HEK293 (cell line): ENCODE measurements around the gene MAPK11.

Experiments used
- CTCF ChIA-PET: fragments of 350-600 bp; formaldehyde crosslinking; extraction: SDS; loops from one replicate; lab custom pipeline; 2021; ENCODE audit warnings: antibody characterized with exemption; lab: Yijun Ruan, JAX
- POLR2A ChIA-PET: fragments of 300-600 bp; formaldehyde crosslinking; extraction: SDS; loops from one replicate; lab custom pipeline; 2020; ENCODE audit warnings: antibody characterized with exemption, inconsistent platforms; lab: Yijun Ruan, JAX
- H3K27ac ChIP-seq: fragments of 200-500 bp; sonication (Bioruptor generic); 2 replicates; pipeline ENCODE4 v1.5.1; 2014; ENCODE audit warnings: low read depth, low read length, control low read depth, inconsistent platforms; ENCODE audit errors: extremely low read depth
- H3K36me3 ChIP-seq, 2 experiments: fragments of 200-500 bp in 1 of 2; sonication (Bioruptor generic) in 1 of 2; 1 replicate in 1 of 2; 2 replicates in 1 of 2; pipeline ENCODE4 v1.5.1; 2014 to 2017; ENCODE audit warnings: inconsistent platforms in 2 of 2, low read length in 2 of 2; ENCODE audit not compliant: control insufficient read depth in 2 of 2, insufficient read depth in 1 of 2
- H3K4me1 ChIP-seq: fragments of 200-500 bp; sonication (Bioruptor generic); 2 replicates; pipeline ENCODE4 v1.5.1; 2014; ENCODE audit warnings: mild to moderate bottlenecking, low read length, inconsistent platforms; ENCODE audit not compliant: control insufficient read depth, insufficient read depth
- H3K4me3 ChIP-seq: 2 replicates; pipeline ENCODE4 v1.5.1; 2011; ENCODE audit warnings: low read depth, mild to moderate bottlenecking, control low read depth, low read length, moderate library complexity
- H3K9me3 ChIP-seq: fragments of 200-500 bp; sonication (Bioruptor generic); 2 replicates; pipeline ENCODE4 v1.5.1; 2014; ENCODE audit warnings: low read depth, low read length, inconsistent platforms; ENCODE audit not compliant: control insufficient read depth, insufficient read depth
- EGR2 ChIP-seq: fragments of 450-650 bp; formaldehyde crosslinking; IDR thresholded peaks from 2 replicates; pipeline ENCODE4 v1.5.1; 2016; ENCODE audit warnings: low read depth, missing biosample characterization, missing genetic modification characterization
- GLIS2 ChIP-seq: fragments of 450-650 bp; formaldehyde crosslinking; IDR thresholded peaks from 2 replicates; pipeline ENCODE4 v1.5.1; 2016; ENCODE audit warnings: missing biosample characterization, missing genetic modification characterization
- KLF10 ChIP-seq: fragments of 450-650 bp; IDR thresholded peaks from 2 replicates; pipeline ENCODE4 v1.5.1; 2018; ENCODE audit warnings: missing biosample characterization, mild to moderate bottlenecking, missing genetic modification characterization
- KLF9 ChIP-seq: fragments of 450-650 bp; formaldehyde crosslinking; IDR thresholded peaks from 2 replicates; pipeline ENCODE4 v1.5.1; 2016; ENCODE audit warnings: missing biosample characterization, missing genetic modification characterization, low read depth
- SCRT2 ChIP-seq: fragments of 450-650 bp; formaldehyde crosslinking; IDR thresholded peaks from 2 replicates; pipeline ENCODE4 v1.5.1; 2016; ENCODE audit warnings: missing biosample characterization, missing genetic modification characterization
- SP7 ChIP-seq: fragments of 450-650 bp; formaldehyde crosslinking; IDR thresholded peaks from 2 replicates; pipeline ENCODE4 v1.5.1; 2016; ENCODE audit warnings: missing biosample characterization, missing genetic modification characterization
- TCF7L2 ChIP-seq: IDR thresholded peaks from 2 replicates; pipeline ENCODE4 v1.6.1; 2011; ENCODE audit warnings: low read depth, mild to moderate bottlenecking, inconsistent platforms, low read length, moderate library complexity, borderline replicate concordance
- ZBTB17 ChIP-seq: fragments of 450-650 bp; formaldehyde crosslinking; IDR thresholded peaks from 2 replicates; pipeline ENCODE4 v1.5.1; 2016; ENCODE audit warnings: missing biosample characterization, missing genetic modification characterization
- ZBTB7A ChIP-seq: fragments of 450-650 bp; formaldehyde crosslinking; IDR thresholded peaks from 2 replicates; pipeline ENCODE4 v1.5.1; 2016; ENCODE audit warnings: low read depth, missing biosample characterization, missing genetic modification characterization
- ZFHX2 ChIP-seq: fragments of 450-650 bp; formaldehyde crosslinking; conservative IDR thresholded peaks from 2 replicates; pipeline ENCODE4 v1.5.1; 2016; ENCODE audit warnings: missing biosample characterization, missing genetic modification characterization
- ZFP41 ChIP-seq: fragments of 450-650 bp; formaldehyde crosslinking; IDR thresholded peaks from 2 replicates; pipeline ENCODE4 v1.5.1; 2016; ENCODE audit warnings: missing biosample characterization, missing genetic modification characterization, borderline replicate concordance
- ZNF174 ChIP-seq: fragments of 450-650 bp; formaldehyde crosslinking; IDR thresholded peaks from 2 replicates; pipeline ENCODE4 v1.5.0; 2017; ENCODE audit warnings: missing biosample characterization, mild to moderate bottlenecking, missing genetic modification characterization
- ZNF221 ChIP-seq: fragments of 450-650 bp; formaldehyde crosslinking; IDR thresholded peaks from 2 replicates; pipeline ENCODE4 v1.5.1; 2017; ENCODE audit warnings: missing biosample characterization, missing genetic modification characterization, borderline replicate concordance
- ZNF341 ChIP-seq: fragments of 450-650 bp; formaldehyde crosslinking; IDR thresholded peaks from 2 replicates; pipeline ENCODE4; 2016; ENCODE audit warnings: low read depth, missing biosample characterization, missing genetic modification characterization
- ZNF571 ChIP-seq: fragments of 450-650 bp; formaldehyde crosslinking; IDR thresholded peaks from 2 replicates; pipeline ENCODE4 v1.5.0; 2017; ENCODE audit warnings: missing biosample characterization, missing genetic modification characterization
- ZNF626 ChIP-seq: fragments of 450-650 bp; sonication (Bioruptor Pico); formaldehyde crosslinking; IDR thresholded peaks from 2 replicates; pipeline ENCODE4 v1.5.1; 2018; ENCODE audit warnings: missing biosample characterization, missing genetic modification characterization, inconsistent platforms
- ZNF654 ChIP-seq: fragments of 450-650 bp; formaldehyde crosslinking; IDR thresholded peaks from 2 replicates; pipeline ENCODE4 v1.5.1; 2016; ENCODE audit warnings: low read depth, missing biosample characterization, missing genetic modification characterization
- ZNF785 ChIP-seq: fragments of 450-650 bp; formaldehyde crosslinking; IDR thresholded peaks from 2 replicates; pipeline ENCODE4 v1.5.1; 2016; ENCODE audit warnings: missing biosample characterization, missing genetic modification characterization
- ZNF792 ChIP-seq: fragments of 450-650 bp; formaldehyde crosslinking; IDR thresholded peaks from 2 replicates; pipeline ENCODE4 v1.5.1; 2016; ENCODE audit warnings: missing biosample characterization, missing genetic modification characterization
- ZNF830 ChIP-seq: fragments of 450-650 bp; IDR thresholded peaks from 2 replicates; pipeline ENCODE4 v1.5.0; 2018; ENCODE audit warnings: missing biosample characterization, missing genetic modification characterization, low read depth, mild to moderate bottlenecking, moderate library complexity
- ZSCAN23 ChIP-seq: fragments of 450-650 bp; formaldehyde crosslinking; IDR thresholded peaks from 2 replicates; pipeline ENCODE4 v1.5.1; 2016; ENCODE audit warnings: missing biosample characterization, missing genetic modification characterization
- TF ChIP-seq, protein P1 (sequence below): fragments of 450-650 bp; formaldehyde crosslinking; IDR thresholded peaks from 2 replicates; pipeline ENCODE4 v1.5.1; 2016; ENCODE audit warnings: missing biosample characterization, missing genetic modification characterization
- TF ChIP-seq, protein P2 (sequence below): fragments of 450-650 bp; formaldehyde crosslinking; IDR thresholded peaks from 2 replicates; pipeline ENCODE4 v1.5.1; 2016; ENCODE audit warnings: missing biosample characterization, missing genetic modification characterization
- TF ChIP-seq, protein P3 (sequence below): fragments of 450-650 bp; formaldehyde crosslinking; IDR thresholded peaks from 2 replicates; pipeline ENCODE4 v1.5.1; 2016; ENCODE audit warnings: missing biosample characterization, missing genetic modification characterization

MAPK11 gene

DNA sequence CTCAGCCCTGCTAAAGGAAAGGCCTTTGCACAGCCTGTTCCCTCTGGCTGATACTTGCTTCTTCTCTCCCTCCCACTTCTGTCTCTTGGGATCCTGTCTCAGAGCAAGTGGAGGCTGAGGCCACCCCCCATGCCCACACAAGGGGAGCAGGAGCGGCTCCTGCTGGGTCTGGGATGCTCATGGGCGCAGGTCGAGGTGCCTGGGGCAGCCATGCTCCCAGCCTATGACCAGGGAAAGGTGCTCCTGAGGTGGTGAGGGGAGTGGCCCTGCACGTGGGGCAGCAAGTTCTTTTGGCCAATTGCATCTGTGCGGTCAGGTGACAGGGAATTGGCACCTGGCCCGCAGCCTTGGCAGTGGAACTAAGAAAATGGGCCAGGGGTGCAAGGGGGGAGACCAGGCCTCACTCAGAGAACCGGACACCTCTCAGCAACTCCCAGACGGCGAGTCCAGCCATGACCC is 1.5 kb downstream of the MAPK11 start:
- Histone ChIP-seq H3K27ac (no peak overlapping the region), H3K36me3 (no peaks in the 10 kb centered on the region), H3K4me1 (peaks cover 14% of the 10 kb centered on the region), H3K9me3 (no peaks in the 10 kb centered on the region), H3K4me3 (no peak overlapping the region)
- TF ChIP-seq ZNF830 (tag by site-specific recombination) (no peak), ZFP41 (tag by site-specific recombination) (no peak), ZFHX2 (tag by site-specific recombination) (peak; percentile 30), ZNF174 (tag by site-specific recombination) (no peak), SP7 (no peak), ZNF341 (tag by site-specific recombination) (peak; percentile 97), TCF7L2 (no peak), ZNF571 (tag by site-specific recombination) (no peak), ZNF654 (tag by site-specific recombination) (no peak), KLF9 (tag by site-specific recombination) (0 out of 2 replicates have a peak, but pooled peaks have one; percentile 11), ZSCAN23 (tag by site-specific recombination) (no peak), KLF10 (tag by site-specific recombination) (no peak), ZNF626 (no peak), ZNF792 (tag by site-specific recombination) (no peak), SCRT2 (tag by site-specific recombination) (no peak), EGR2 (tag by site-specific recombination) (peak; percentile 26; the same call in 1 of the 2 replicates), GLIS2 (no peak), ZBTB7A (tag by site-specific recombination) (0 out of 2 replicates have a peak, but pooled peaks have one; percentile 29), ZBTB17 (tag by site-specific recombination) (peak; percentile 70), ZNF785 (tag by site-specific recombination) (no peak), ZNF221 (tag by site-specific recombination) (no peak)
- TF ChIP-seq, protein P1, sequence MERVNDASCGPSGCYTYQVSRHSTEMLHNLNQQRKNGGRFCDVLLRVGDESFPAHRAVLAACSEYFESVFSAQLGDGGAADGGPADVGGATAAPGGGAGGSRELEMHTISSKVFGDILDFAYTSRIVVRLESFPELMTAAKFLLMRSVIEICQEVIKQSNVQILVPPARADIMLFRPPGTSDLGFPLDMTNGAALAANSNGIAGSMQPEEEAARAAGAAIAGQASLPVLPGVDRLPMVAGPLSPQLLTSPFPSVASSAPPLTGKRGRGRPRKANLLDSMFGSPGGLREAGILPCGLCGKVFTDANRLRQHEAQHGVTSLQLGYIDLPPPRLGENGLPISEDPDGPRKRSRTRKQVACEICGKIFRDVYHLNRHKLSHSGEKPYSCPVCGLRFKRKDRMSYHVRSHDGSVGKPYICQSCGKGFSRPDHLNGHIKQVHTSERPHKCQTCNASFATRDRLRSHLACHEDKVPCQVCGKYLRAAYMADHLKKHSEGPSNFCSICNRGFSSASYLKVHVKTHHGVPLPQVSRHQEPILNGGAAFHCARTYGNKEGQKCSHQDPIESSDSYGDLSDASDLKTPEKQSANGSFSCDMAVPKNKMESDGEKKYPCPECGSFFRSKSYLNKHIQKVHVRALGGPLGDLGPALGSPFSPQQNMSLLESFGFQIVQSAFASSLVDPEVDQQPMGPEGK (tag by site-specific recombination) = no peak
- TF ChIP-seq, protein P2, sequence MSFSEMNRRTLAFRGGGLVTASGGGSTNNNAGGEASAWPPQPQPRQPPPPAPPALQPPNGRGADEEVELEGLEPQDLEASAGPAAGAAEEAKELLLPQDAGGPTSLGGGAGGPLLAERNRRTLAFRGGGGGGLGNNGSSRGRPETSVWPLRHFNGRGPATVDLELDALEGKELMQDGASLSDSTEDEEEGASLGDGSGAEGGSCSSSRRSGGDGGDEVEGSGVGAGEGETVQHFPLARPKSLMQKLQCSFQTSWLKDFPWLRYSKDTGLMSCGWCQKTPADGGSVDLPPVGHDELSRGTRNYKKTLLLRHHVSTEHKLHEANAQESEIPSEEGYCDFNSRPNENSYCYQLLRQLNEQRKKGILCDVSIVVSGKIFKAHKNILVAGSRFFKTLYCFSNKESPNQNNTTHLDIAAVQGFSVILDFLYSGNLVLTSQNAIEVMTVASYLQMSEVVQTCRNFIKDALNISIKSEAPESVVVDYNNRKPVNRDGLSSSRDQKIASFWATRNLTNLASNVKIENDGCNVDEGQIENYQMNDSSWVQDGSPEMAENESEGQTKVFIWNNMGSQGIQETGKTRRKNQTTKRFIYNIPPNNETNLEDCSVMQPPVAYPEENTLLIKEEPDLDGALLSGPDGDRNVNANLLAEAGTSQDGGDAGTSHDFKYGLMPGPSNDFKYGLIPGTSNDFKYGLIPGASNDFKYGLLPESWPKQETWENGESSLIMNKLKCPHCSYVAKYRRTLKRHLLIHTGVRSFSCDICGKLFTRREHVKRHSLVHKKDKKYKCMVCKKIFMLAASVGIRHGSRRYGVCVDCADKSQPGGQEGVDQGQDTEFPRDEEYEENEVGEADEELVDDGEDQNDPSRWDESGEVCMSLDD = peak; percentile 45; the same call in 1 of the 2 replicates
- TF ChIP-seq, protein P3, sequence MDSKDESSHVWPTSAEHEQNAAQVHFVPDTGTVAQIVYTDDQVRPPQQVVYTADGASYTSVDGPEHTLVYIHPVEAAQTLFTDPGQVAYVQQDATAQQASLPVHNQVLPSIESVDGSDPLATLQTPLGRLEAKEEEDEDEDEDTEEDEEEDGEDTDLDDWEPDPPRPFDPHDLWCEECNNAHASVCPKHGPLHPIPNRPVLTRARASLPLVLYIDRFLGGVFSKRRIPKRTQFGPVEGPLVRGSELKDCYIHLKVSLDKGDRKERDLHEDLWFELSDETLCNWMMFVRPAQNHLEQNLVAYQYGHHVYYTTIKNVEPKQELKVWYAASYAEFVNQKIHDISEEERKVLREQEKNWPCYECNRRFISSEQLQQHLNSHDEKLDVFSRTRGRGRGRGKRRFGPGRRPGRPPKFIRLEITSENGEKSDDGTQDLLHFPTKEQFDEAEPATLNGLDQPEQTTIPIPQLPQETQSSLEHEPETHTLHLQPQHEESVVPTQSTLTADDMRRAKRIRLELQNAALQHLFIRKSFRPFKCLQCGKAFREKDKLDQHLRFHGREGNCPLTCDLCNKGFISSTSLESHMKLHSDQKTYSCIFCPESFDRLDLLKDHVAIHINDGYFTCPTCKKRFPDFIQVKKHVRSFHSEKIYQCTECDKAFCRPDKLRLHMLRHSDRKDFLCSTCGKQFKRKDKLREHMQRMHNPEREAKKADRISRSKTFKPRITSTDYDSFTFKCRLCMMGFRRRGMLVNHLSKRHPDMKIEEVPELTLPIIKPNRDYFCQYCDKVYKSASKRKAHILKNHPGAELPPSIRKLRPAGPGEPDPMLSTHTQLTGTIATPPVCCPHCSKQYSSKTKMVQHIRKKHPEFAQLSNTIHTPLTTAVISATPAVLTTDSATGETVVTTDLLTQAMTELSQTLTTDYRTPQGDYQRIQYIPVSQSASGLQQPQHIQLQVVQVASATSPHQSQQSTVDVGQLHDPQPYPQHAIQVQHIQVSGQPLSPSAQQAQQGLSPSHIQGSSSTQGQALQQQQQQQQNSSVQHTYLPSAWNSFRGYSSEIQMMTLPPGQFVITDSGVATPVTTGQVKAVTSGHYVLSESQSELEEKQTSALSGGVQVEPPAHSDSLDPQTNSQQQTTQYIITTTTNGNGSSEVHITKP = peak; percentile 75
- ChIA-PET CTCF (interaction anchor here (0.7 to 1.1 kb wide), 4 partner anchors 16 to 169 kb away, joined by 3 read pairs; no protein-coding TSS in a partner anchor), POLR2A (interaction anchor here (1.3 kb wide), 1 partner anchor 13 kb away, joined by 3 read pairs; no protein-coding TSS in a partner anchor)
